ENCODE data around the gene ABAT.

GRCh38 chr16:8742068-8742467 lies 67.7 kb downstream of the ABAT start:
- TF ChIP-seq CTCF (conservative IDR thresholded peaks at IDR 0.05; ENCODE audit: low read length) (no peak), EZH2phosphoT487 (IDR thresholded peaks at IDR 0.05; ENCODE audit: borderline replicate concordance, low read depth, low read length) (no peak)

Measured in OCI-LY7 (cell line).